Upper lobe of right lung (tissue), 1 donor: ENCODE data around the gene ERC1. TPM values are rescaled to one million over a fixed set of nuclear protein-coding genes. Genes with fewer than 3 reads are reported as not detected.

Experiments used
- ATAC-seq: fragments of 200-7000 bp; cut with Tn5 transposase; one replicate; pipeline ENCODE4 v1.9.1; 2020; ENCODE audit warnings: mild to moderate bottlenecking, moderate library complexity
- DNase-seq: peaks from one replicate; pipeline ENCODE4 v3.0.0-alpha.2; 2020
- H3K27ac ChIP-seq: fragments of 200-600 bp; one replicate; pipeline ENCODE4 v1.8.0; 2022
- H3K27me3 ChIP-seq: fragments of 200-600 bp; one replicate; pipeline ENCODE4 v1.8.0; 2022; ENCODE audit warnings: mild to moderate bottlenecking
- H3K36me3 ChIP-seq: fragments of 200-600 bp; one replicate; pipeline ENCODE4 v1.8.0; 2022
- H3K4me1 ChIP-seq: fragments of 200-600 bp; one replicate; pipeline ENCODE4 v1.8.0; 2022
- H3K4me3 ChIP-seq: fragments of 200-600 bp; one replicate; pipeline ENCODE4 v1.8.0; 2022; ENCODE audit warnings: mild to moderate bottlenecking
- H3K9me3 ChIP-seq: fragments of 200-600 bp; one replicate; pipeline ENCODE4 v1.8.0; 2022
- CTCF ChIP-seq: fragments of 200-600 bp; IDR thresholded peaks from one replicate; pipeline ENCODE4 v1.8.0; 2022; ENCODE audit warnings: antibody characterized with exemption
- intact Hi-C: fragments of 100-400 bp; cut with DNase I; formaldehyde crosslinking; loops from one replicate; pipeline ENCODE4 v1.11.0; 2022
- total RNA-seq: library from RNA; stranded (reverse); fragmentation: NEBNext Ultra II Directional; extraction: Animal tissue kit (Norgen Biotek cat#: 25700); gene quantifications from one replicate; pipeline ENCODE4 v1.2.1, GENCODE V29; 2021
- donor health status: DM: no; HTN: yes; CAD: no; lungs with severe emphysema.

Gene ERC1
- total RNA-seq, 1 donor from 2014 or later, result 54.3 TPM

DNA sequence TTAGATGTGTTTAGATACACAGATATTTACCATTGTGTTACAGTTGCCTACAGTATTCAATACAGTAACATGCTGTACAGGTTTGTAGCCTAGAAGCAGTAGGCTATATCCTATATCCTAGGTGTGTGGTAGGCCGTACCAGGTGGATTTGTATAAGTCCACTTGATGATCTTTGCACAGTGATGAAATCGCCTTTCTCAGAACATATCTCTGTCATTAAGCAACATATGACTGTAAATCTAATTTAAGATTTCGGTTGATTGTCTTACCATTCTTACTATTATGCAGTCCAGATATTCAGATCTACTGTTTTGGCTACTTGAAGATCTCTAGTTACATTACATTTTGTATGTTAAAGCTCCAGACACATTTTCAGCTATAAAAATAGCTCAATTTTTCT lies 39.8 kb downstream of the ERC1 start:
- H3K36me3 ChIP-seq, result peaks cover 25% of the 10 kb centered on the region
- ATAC-seq, result no peak
- no peak for TF ChIP-seq CTCF
- H3K27ac ChIP-seq, result no peak overlapping the region
- H3K4me3 ChIP-seq, result no peak overlapping the region
- intact Hi-C loops, result no loop called here
- no peaks in the 10 kb centered on the region for H3K4me1 ChIP-seq
- no peaks in the 10 kb centered on the region for H3K27me3 ChIP-seq
- no peak for DNase-seq
- no peaks in the 10 kb centered on the region for H3K9me3 ChIP-seq

DNA sequence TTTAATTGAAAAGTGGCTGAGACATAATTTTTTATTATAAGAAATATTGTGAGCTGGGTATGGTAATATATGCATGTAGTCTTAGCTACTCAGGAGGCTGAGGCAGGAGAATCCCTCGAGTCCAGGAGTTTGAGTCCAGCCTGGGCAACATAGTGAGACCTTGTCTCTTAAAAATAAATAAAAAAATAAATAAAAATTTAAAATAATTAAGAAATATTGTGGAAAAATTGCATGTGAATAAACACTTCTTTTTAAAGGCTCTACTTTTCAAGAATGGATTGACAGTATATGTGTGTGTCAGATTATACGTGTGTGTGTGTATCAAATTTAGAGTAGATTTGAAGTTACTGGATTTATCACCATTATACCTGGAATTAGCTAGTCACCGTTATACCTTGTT lies 43.2 kb downstream of the ERC1 start:
- Histone ChIP-seq H3K27ac (no peak overlapping the region), H3K27me3 (no peaks in the 10 kb centered on the region), H3K36me3 (peaks cover 12% of the 10 kb centered on the region), H3K9me3 (no peaks in the 10 kb centered on the region), H3K4me3 (no peak overlapping the region), H3K4me1 (no peaks in the 10 kb centered on the region)
- DNase-seq (no peak), ATAC-seq (no peak)
- intact Hi-C loops, result no loop called here
- no peak for TF ChIP-seq CTCF

DNA sequence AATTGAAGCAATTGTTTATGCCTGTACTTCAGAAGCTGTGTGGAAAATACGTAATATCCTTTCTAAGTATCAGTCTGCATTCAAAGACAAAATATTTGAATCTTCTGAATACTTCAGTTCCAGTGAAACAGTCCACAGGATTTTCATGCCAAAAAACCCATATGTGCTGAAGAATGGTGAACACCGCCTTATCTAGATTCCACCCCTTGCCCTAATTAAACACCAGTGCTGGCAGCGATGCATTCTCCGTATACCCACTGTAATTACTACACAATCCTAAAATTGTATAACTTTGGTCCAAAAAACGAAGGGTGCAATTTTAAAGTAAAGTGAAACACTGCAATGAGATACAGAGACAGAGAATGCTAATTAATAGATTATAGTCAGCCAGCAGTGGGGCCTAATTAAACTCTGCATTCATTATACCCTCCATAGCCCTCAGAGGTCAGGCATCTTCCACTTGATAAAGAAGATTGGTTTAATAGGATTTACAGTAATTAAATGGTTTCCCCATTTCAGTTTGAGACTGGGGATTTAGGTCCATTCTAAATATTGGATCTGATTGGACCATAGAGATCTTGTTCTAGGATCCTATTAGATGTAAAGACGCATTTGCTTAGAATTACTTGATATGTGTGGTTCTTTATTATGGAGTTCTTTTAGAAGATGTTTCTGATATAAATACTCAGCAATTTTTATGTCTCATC lies 43.9 kb downstream of the ERC1 start:
- Histone ChIP-seq H3K4me3 (no peak overlapping the region), H3K27me3 (no peaks in the 10 kb centered on the region), H3K4me1 (no peaks in the 10 kb centered on the region), H3K9me3 (no peaks in the 10 kb centered on the region), H3K27ac (no peak overlapping the region), H3K36me3 (peaks cover 11% of the 10 kb centered on the region)
- intact Hi-C loops, result no loop called here
- DNase-seq (no peak), ATAC-seq (no peak)
- no peak for TF ChIP-seq CTCF

GRCh38 chr12:1041478-1041877 lies 50.5 kb downstream of the ERC1 start:
- no peaks in the 10 kb centered on the region for H3K27me3 ChIP-seq
- H3K9me3 ChIP-seq, result no peaks in the 10 kb centered on the region
- no peak for ATAC-seq
- intact Hi-C loops, result no loop called here
- no peak for DNase-seq
- TF ChIP-seq CTCF, result no peak
- no peaks in the 10 kb centered on the region for H3K4me1 ChIP-seq
- no peak overlapping the region for H3K27ac ChIP-seq
- no peaks in the 10 kb centered on the region for H3K36me3 ChIP-seq
- no peak overlapping the region for H3K4me3 ChIP-seq

- no peaks in the 10 kb centered on the region for H3K27me3 ChIP-seq
- H3K36me3 ChIP-seq, result no peaks in the 10 kb centered on the region
- no peak overlapping the region for H3K4me3 ChIP-seq
- no peak overlapping the region for H3K27ac ChIP-seq
- intact Hi-C loops, result no loop called here
- H3K4me1 ChIP-seq, result peaks cover 17% of the 10 kb centered on the region
- H3K9me3 ChIP-seq, result no peaks in the 10 kb centered on the region
- TF ChIP-seq CTCF, result no peak
- DNase-seq (no peak), ATAC-seq (no peak)
Measured at GRCh38 chr12:1044199-1044598, 53.2 kb downstream of the ERC1 start.

- ATAC-seq, result no peak
- intact Hi-C loops, result no loop called here
- Histone ChIP-seq H3K27me3 (no peaks in the 10 kb centered on the region), H3K9me3 (no peaks in the 10 kb centered on the region), H3K4me3 (no peak overlapping the region), H3K4me1 (peaks cover 18% of the 10 kb centered on the region), H3K36me3 (no peaks in the 10 kb centered on the region), H3K27ac (no peak overlapping the region)
- DNase-seq, result no peak
- no peak for TF ChIP-seq CTCF
Measured at GRCh38 chr12:1044696-1045095, 53.7 kb downstream of the ERC1 start.
